Measurements from ENCODE around the gene METTL21C. TPM values are rescaled to one million over a fixed set of nuclear protein-coding genes. Genes with fewer than 3 reads are reported as not detected.

The METTL21C gene
- total RNA-seq, 2 donors from 2014 or later, result not detected

- H3K27ac ChIP-seq, result no peak overlapping the region
- no peaks in the 10 kb centered on the region for H3K9me3 ChIP-seq
- H3K9ac ChIP-seq (ENCODE audit: low read depth in 2 of 2, low read length in 2 of 2), result no peak overlapping the region
- DNase-seq, result no peak
- H3K4me1 ChIP-seq, result no peaks in the 10 kb centered on the region
- H3K4me3 ChIP-seq, result no peak overlapping the region
- no peaks in the 10 kb centered on the region for H3K27me3 ChIP-seq
- H3K36me3 ChIP-seq, result peaks cover 5% of the 10 kb centered on the region
- intact Hi-C loops (cut with DNase I), result no loop called here
- TF ChIP-seq, protein P1, sequence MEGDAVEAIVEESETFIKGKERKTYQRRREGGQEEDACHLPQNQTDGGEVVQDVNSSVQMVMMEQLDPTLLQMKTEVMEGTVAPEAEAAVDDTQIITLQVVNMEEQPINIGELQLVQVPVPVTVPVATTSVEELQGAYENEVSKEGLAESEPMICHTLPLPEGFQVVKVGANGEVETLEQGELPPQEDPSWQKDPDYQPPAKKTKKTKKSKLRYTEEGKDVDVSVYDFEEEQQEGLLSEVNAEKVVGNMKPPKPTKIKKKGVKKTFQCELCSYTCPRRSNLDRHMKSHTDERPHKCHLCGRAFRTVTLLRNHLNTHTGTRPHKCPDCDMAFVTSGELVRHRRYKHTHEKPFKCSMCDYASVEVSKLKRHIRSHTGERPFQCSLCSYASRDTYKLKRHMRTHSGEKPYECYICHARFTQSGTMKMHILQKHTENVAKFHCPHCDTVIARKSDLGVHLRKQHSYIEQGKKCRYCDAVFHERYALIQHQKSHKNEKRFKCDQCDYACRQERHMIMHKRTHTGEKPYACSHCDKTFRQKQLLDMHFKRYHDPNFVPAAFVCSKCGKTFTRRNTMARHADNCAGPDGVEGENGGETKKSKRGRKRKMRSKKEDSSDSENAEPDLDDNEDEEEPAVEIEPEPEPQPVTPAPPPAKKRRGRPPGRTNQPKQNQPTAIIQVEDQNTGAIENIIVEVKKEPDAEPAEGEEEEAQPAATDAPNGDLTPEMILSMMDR (IDR thresholded peaks at IDR 0.05), result no peak
Observed at GRCh38 chr13:102670130-102670529, 24.7 kb downstream of the METTL21C start.

DNA sequence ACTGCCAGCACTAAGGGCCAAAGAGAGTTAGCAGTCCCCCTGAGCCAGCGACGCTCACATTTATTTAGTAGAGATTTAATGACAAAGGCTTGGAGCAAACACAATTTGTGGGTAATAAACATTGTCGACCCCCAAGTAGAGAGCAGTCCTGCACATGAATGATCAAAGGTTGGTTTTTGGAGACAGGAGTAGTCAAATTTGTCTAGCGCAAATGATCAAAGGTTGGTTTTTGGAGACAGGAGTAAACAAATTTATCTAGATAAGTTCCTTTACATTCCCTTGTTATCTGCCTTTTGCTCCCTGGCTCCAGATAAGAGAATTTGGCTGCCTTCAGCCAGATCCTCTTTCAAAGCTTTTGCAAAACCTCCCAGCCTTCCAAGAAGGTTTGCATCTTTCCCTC is 26.9 kb downstream of the METTL21C start:
- H3K9ac ChIP-seq (ENCODE audit: low read depth in 2 of 2, low read length in 2 of 2), result peak overlapping the region in 1 of 2 donors; percentile 13
- no peaks in the 10 kb centered on the region for H3K27me3 ChIP-seq
- no peaks in the 10 kb centered on the region for H3K4me1 ChIP-seq
- H3K36me3 ChIP-seq, result no peaks in the 10 kb centered on the region
- H3K4me3 ChIP-seq, result no peak overlapping the region
- TF ChIP-seq, protein P1 (IDR thresholded peaks at IDR 0.05), result no peak
- no peak for DNase-seq
- H3K27ac ChIP-seq, result no peak overlapping the region
- H3K9me3 ChIP-seq, result no peaks in the 10 kb centered on the region
- intact Hi-C loops (cut with DNase I), result no loop called here

- no peak overlapping the region for H3K9ac ChIP-seq (ENCODE audit: low read depth in 2 of 2, low read length in 2 of 2)
- no peak for DNase-seq
- H3K4me3 ChIP-seq, result no peak overlapping the region
- intact Hi-C loops (cut with DNase I), result no loop called here
- TF ChIP-seq, protein P1 (IDR thresholded peaks at IDR 0.05), result no peak
- no peaks in the 10 kb centered on the region for H3K4me1 ChIP-seq
- no peaks in the 10 kb centered on the region for H3K36me3 ChIP-seq
- no peaks in the 10 kb centered on the region for H3K9me3 ChIP-seq
- no peak overlapping the region for H3K27ac ChIP-seq
- H3K27me3 ChIP-seq, result no peaks in the 10 kb centered on the region
Observed at GRCh38 chr13:102667023-102667422, 27.8 kb downstream of the METTL21C start.

- H3K9me3 ChIP-seq, result no peaks in the 10 kb centered on the region
- H3K27ac ChIP-seq, result no peak overlapping the region
- no peak for DNase-seq
- H3K4me1 ChIP-seq, result no peaks in the 10 kb centered on the region
- no peak overlapping the region for H3K4me3 ChIP-seq
- intact Hi-C loops (cut with DNase I), result no loop called here
- no peaks in the 10 kb centered on the region for H3K27me3 ChIP-seq
- no peak overlapping the region for H3K9ac ChIP-seq (ENCODE audit: low read depth in 2 of 2, low read length in 2 of 2)
- TF ChIP-seq, protein P1 (IDR thresholded peaks at IDR 0.05), result no peak
- no peaks in the 10 kb centered on the region for H3K36me3 ChIP-seq
Observed at GRCh38 chr13:102659168-102659713, 35.6 kb downstream of the METTL21C start.

- TF ChIP-seq, protein P1 (IDR thresholded peaks at IDR 0.05), result no peak
- intact Hi-C loops (cut with DNase I), result no loop called here
- H3K27me3 ChIP-seq, result no peaks in the 10 kb centered on the region
- H3K27ac ChIP-seq, result no peak overlapping the region
- no peak overlapping the region for H3K9ac ChIP-seq (ENCODE audit: low read depth in 2 of 2, low read length in 2 of 2)
- no peaks in the 10 kb centered on the region for H3K36me3 ChIP-seq
- H3K9me3 ChIP-seq, result no peaks in the 10 kb centered on the region
- no peak for DNase-seq
- no peaks in the 10 kb centered on the region for H3K4me1 ChIP-seq
- no peak overlapping the region for H3K4me3 ChIP-seq
Observed at GRCh38 chr13:102658660-102659059, 36.2 kb downstream of the METTL21C start.
